Subcutaneous abdominal adipose tissue (tissue), 5 donors: ENCODE results near the gene WNK2.

ENCODE experiments used
- H3K27ac ChIP-seq: one replicate; pipeline ENCODE4 v1.7.0; 2013; ENCODE audit warnings: low read depth, mild to moderate bottlenecking, inconsistent platforms, low read length, moderate library complexity
- H3K27me3 ChIP-seq, 5 donors: one replicate each; pipeline ENCODE4 v1.7.0; 2013; ENCODE audit warnings: low read length in 5 of 5, inconsistent platforms in 1 of 5; ENCODE audit not compliant: control insufficient read depth in 5 of 5, insufficient read depth in 4 of 5
- H3K36me3 ChIP-seq, 5 donors: one replicate each; pipeline ENCODE4 v1.7.0; 2013; ENCODE audit warnings: low read length in 5 of 5; ENCODE audit not compliant: control insufficient read depth in 5 of 5, insufficient read depth in 5 of 5
- H3K4me1 ChIP-seq, 5 donors: one replicate each; pipeline ENCODE4 v1.7.0; 2013; ENCODE audit warnings: low read length in 5 of 5, mild to moderate bottlenecking in 3 of 5, moderate library complexity in 1 of 5; ENCODE audit not compliant: control insufficient read depth in 5 of 5, insufficient read depth in 5 of 5
- H3K4me3 ChIP-seq, 5 donors: one replicate each; pipeline ENCODE4 v1.7.0; 2013; ENCODE audit warnings: low read length in 5 of 5, low read depth in 1 of 5
- H3K9ac ChIP-seq, 5 donors: one replicate each; pipeline ENCODE4 v1.7.0; 2013; ENCODE audit warnings: low read length in 5 of 5, mild to moderate bottlenecking in 4 of 5, moderate library complexity in 3 of 5
- H3K9me3 ChIP-seq, 5 donors: one replicate each; pipeline ENCODE4 v1.7.0; 2013; ENCODE audit warnings: low read length in 5 of 5; ENCODE audit not compliant: control insufficient read depth in 5 of 5
- donor health status: healthy.
- donor health status: healthy.
- donor health status: healthy.
- donor health status: healthy.
- donor health status: healthy.

Gene WNK2

GRCh38 chr9:93183663-93184431 lies at the start of gene WNK2:
Gene WNK2, plus strand, starts transcription at chr9:93184139. Its CDS starts 791 bp downstream, at chr9:93184930.
- peaks cover 22 to 49% (median 42%) of the 10 kb centered on the region in 5 donors for H3K27me3 ChIP-seq
- no peak within 1 kb of the TSS for H3K27ac ChIP-seq
- no peaks in the 10 kb centered on the region for H3K36me3 ChIP-seq
- H3K4me1 ChIP-seq = peaks cover 2 to 14% (median 10%) of the 10 kb centered on the region in 5 donors
- no peaks in the 10 kb centered on the region for H3K9me3 ChIP-seq
- H3K9ac ChIP-seq = no peak within 1 kb of the TSS
- peak within 1 kb of the TSS in 4 of 5 donors; percentile 22 to 61 (median 49) for H3K4me3 ChIP-seq

GRCh38 chr9:93134740-93135444 lies 49.0 kb upstream of the WNK2 start:
- Histone ChIP-seq H3K4me1 (peaks cover 10 to 60% (median 52%) of the 10 kb centered on the region in 5 donors), H3K9ac (peak overlapping the region; percentile 55 to 95 (median 76)), H3K9me3 (peaks cover 0 to 6% (median 5%) of the 10 kb centered on the region in 5 donors)

GRCh38 chr9:93136011-93136440 lies 47.9 kb upstream of the WNK2 start:
- peak overlapping the region in 2 of 5 donors; percentile 28 to 59 for H3K9ac ChIP-seq
- no peak overlapping the region for H3K27ac ChIP-seq
- no peaks in the 10 kb centered on the region for H3K36me3 ChIP-seq
- peaks cover 10 to 49% (median 40%) of the 10 kb centered on the region in 5 donors for H3K4me1 ChIP-seq
- H3K9me3 ChIP-seq = peaks cover 0 to 6% (median 5%) of the 10 kb centered on the region in 5 donors
- peaks cover 0 to 4% (median 0%) of the 10 kb centered on the region in 5 donors for H3K27me3 ChIP-seq
- H3K4me3 ChIP-seq = peak overlapping the region in 3 of 5 donors; percentile 19 to 40 (median 29)

More at GRCh38 chr9:93134740-93135444, 49.0 kb upstream of the WNK2 start:
- H3K27me3 ChIP-seq = peaks cover 0 to 4% (median 0%) of the 10 kb centered on the region in 5 donors
- peak overlapping the region; percentile 88 for H3K27ac ChIP-seq
- peak overlapping the region; percentile 50 to 84 (median 75) for H3K4me3 ChIP-seq
- H3K36me3 ChIP-seq = no peaks in the 10 kb centered on the region

- no peak overlapping the region for H3K27ac ChIP-seq
Observed at GRCh38 chr9:93137362-93137761, 46.6 kb upstream of the WNK2 start.

GRCh38 chr9:93138171-93138764 lies 45.7 kb upstream of the WNK2 start:
- Histone ChIP-seq H3K36me3 (no peaks in the 10 kb centered on the region), H3K9ac (no peak overlapping the region), H3K4me1 (peaks cover 7 to 27% (median 18%) of the 10 kb centered on the region in 5 donors), H3K27me3 (peaks cover 0 to 4% (median 0%) of the 10 kb centered on the region in 5 donors), H3K27ac (no peak overlapping the region), H3K9me3 (peaks cover 0 to 6% (median 5%) of the 10 kb centered on the region in 5 donors), H3K4me3 (no peak overlapping the region)

More at GRCh38 chr9:93137362-93137761, 46.6 kb upstream of the WNK2 start:
- Histone ChIP-seq H3K4me1 (peaks cover 10 to 36% (median 27%) of the 10 kb centered on the region in 5 donors), H3K9me3 (peaks cover 0 to 6% (median 5%) of the 10 kb centered on the region in 5 donors), H3K27me3 (peaks cover 0 to 4% (median 0%) of the 10 kb centered on the region in 5 donors), H3K9ac (no peak overlapping the region), H3K4me3 (no peak overlapping the region), H3K36me3 (no peaks in the 10 kb centered on the region)

- Histone ChIP-seq H3K4me1 (peaks cover 4 to 26% (median 22%) of the 10 kb centered on the region in 5 donors), H3K27me3 (peaks cover 0 to 7% (median 0%) of the 10 kb centered on the region in 5 donors), H3K9ac (no peak overlapping the region), H3K27ac (no peak overlapping the region), H3K36me3 (no peaks in the 10 kb centered on the region), H3K9me3 (peaks cover 0 to 6% (median 5%) of the 10 kb centered on the region in 5 donors), H3K4me3 (no peak overlapping the region)
Observed at GRCh38 chr9:93139365-93140182, 44.4 kb upstream of the WNK2 start.

- Histone ChIP-seq H3K27me3 (peaks cover 0 to 8% (median 0%) of the 10 kb centered on the region in 5 donors), H3K4me3 (no peak overlapping the region), H3K4me1 (peaks cover 0 to 11% (median 7%) of the 10 kb centered on the region in 5 donors), H3K36me3 (no peaks in the 10 kb centered on the region), H3K27ac (no peak overlapping the region), H3K9ac (no peak overlapping the region), H3K9me3 (peaks cover 0 to 6% (median 5%) of the 10 kb centered on the region in 5 donors)
Observed at GRCh38 chr9:93141771-93142483, 42.0 kb upstream of the WNK2 start.

- H3K9ac ChIP-seq = no peak overlapping the region
- no peak overlapping the region for H3K4me3 ChIP-seq
- no peaks in the 10 kb centered on the region for H3K36me3 ChIP-seq
- peaks cover 0 to 11% (median 7%) of the 10 kb centered on the region in 5 donors for H3K4me1 ChIP-seq
- H3K27me3 ChIP-seq = peaks cover 0 to 8% (median 0%) of the 10 kb centered on the region in 5 donors
- no peak overlapping the region for H3K27ac ChIP-seq
- H3K9me3 ChIP-seq = peaks cover 0 to 6% (median 3%) of the 10 kb centered on the region in 5 donors
Observed at GRCh38 chr9:93143830-93144530, 40.0 kb upstream of the WNK2 start.
